Stimulated activated CD8-positive, alpha-beta memory T cell treated with anti-CD3 and anti-CD28 coated beads, Interleukin-2, amount 100 ng/mL, for 48 hours (primary cell): Measurements from ENCODE around the gene DHX8.
"Not testable (repeated sequence)": the region's sequence is repeated elsewhere in the genome, so short reads cannot be mapped to it uniquely, and the experiment has no call there.

Experiments
- DNase-seq, 2 donors: peaks; one replicate each; pipeline ENCODE4 v3.0.0-alpha.2; 2020; ENCODE audit warnings: low read depth in 2 of 2

Gene DHX8

DNA sequence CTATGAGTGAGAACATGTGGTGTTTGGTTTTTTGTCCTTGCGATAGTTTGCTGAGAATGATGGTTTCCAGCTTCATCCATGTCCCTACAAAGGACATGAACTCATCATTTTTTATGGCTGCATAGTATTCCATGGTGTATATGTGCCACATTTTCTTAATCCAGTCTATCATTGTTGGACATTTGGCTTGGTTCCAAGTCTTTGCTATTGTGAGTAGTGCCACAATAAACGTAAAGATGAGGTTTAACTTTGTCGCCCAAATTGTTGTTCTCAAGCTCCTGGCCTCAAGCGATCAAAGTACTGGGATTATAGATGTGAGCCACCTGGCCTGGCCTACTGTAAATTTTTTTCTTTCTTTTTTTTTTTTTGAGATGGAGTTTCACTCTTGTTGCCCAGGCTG, 21.2 kb upstream of the DHX8 start:
- DNase-seq = not testable (repeated sequence)

GRCh38 chr17:43463241-43463640, 20.5 kb upstream of the DHX8 start:
- DNase-seq = no peak

DNA sequence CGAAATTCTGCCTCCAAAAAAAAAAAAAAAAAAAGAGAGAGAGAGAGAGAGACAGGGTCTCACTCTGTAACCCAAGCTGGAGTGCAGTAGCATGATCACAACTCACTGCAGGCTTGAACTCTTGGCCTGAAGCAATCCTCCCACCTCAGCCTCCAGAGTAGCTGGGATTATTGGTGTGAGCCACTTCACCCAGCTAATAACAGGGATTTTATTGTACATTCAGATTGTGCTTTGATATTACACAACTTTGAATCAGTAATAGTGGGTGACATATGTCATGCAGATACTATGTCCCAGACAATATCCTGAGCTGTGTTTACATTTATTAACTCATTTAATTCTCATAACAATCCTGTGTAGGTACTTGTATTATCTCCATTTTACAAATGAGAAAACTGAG, 19.7 kb upstream of the DHX8 start:
- DNase-seq = no peak

DNA sequence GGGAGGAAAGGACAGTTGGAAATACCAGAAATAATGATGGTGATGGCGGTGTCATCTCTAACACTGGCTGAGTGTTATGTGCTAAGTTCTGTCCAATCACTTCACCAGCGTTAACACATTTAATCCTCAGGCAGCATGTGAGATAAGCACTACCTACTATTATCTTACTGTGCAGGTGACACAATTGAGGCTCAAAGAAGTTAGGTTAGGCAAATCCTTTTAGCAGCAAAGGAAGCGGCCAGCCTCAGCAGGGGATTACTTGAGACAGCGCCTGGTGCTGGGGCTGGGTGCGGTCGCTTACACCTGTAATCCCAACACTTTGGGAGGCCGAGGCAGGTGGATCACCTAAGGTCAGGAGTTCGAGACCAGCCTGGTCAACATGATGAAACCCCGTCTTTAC, 18.7 kb upstream of the DHX8 start:
- DNase-seq = no peak

DNA sequence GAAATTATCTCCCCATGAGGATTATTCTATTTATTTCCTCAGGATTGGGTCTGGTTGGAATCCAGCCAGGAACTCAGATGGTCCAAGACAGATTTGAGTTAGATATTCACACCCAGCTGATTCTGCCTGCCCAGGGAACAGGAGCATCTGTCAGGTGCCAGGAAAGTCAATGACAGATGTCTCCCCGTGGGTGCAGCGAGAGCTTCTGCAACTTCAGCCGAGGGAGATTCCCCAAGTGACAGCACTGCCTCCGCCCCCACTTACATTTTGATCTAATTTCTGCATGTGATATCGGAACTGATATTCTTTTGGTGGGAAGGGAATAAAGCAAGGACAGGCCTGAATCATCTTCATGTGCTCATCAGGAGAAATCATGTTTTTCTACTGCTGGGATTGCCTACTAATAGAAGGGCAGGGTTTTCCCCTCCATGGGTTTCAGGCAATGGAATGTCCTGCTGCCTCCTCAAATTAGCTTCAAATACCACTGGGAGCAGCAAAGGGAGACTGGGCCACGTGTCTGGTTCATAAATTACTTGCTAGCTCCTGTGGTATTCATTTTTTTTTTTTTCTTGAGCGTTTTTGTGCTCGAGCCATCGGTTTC, 15.7 kb upstream of the DHX8 start:
- no peak for DNase-seq

GRCh38 chr17:43468691-43469139, 15.1 kb upstream of the DHX8 start:
- no peak for DNase-seq

- DNase-seq = no peak
These were observed 14.6 kb upstream of the DHX8 start for GRCh38 chr17:43469145-43469544.

DNA sequence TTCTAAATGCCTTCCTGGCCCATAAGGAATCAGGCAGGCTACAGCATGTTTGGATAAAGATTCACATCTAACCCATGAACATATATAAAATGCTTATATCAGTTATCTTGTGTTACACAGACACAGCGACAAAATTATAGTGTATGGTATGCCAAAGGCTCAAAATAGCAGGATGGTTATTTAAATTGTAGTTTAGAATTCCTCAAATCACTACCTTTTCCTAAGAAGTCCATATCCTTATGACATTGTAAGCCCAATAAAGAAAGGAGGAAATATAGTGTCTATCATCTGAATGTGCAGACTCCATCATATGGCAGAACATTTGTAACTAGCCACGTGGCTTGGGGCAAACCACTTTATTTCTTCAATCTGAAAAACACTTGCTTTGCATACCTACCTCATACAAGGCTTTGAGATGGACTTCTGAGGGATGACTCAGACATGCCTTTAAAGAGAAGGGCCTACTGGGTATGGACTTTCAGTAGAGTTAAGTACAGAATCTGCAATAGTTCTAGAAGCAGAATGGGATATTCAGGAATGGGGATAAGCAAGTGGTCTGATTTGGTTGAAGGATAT, 12.1 kb upstream of the DHX8 start:
- DNase-seq = no peak

DNA sequence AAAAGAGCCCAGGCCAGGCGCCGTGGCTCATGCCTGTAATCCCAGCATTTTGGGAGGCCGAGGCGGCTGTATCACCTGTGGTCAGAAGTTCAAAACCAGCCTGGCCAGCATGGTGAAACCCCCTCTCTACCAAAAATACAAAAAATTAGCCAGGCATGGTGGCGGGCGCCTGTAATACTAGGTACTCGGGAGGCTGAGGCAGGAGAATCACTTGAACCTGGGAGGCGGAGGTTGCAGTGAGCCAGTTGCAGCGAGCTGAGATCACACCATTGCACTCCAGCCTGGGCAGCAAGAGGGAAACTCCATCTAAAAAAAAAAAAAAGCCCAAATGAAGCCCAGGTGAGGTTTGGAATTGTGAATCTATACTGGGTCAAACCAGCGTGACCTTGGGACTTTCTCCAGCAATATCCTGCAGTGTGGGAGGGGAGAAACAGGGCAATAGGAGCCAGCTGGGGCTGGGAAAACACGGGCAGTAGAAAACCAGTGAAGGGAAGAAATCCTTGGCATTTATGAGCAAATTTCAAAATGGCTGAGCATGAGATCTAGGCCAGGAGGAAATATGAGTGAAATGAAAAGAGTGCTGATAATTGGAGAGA, 8.2 kb upstream of the DHX8 start:
- no peak for DNase-seq

DNA sequence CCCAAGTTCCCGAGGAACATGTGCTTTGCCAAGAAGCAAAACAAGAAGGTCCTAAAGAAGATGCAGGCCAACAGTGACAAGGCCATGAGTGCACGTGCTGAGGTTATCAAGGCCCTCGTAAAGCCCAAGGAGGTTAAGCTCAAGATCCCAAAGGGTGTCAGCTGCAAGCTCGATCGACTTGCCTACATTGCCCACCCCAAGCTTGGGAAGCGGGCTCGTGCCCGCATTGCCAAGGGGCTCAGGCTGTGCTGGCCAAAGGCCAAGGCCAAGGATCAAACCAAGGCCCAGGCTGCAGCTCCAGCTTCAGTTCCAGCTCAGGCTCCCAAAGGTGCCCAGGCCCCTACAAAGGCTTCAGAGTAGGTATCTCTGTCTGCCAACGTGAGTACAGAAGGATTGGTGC, 7.5 kb upstream of the DHX8 start:
- DNase-seq = not testable (repeated sequence)

GRCh38 chr17:43477832-43478634, 5.7 kb upstream of the DHX8 start:
- no peak for DNase-seq

- DNase-seq = no peak
These were observed 3.8 kb upstream of the DHX8 start for GRCh38 chr17:43479948-43480347.

GRCh38 chr17:43482103-43483012, 1.4 kb upstream of the DHX8 start:
- DNase-seq = no peak

- no peak for DNase-seq
These were observed 6.8 kb downstream of the DHX8 start for GRCh38 chr17:43490621-43491020.

GRCh38 chr17:43509440-43509839, 25.7 kb downstream of the DHX8 start:
- not testable (repeated sequence) for DNase-seq

GRCh38 chr17:43511199-43511598, 27.4 kb downstream of the DHX8 start:
- not testable (repeated sequence) for DNase-seq

GRCh38 chr17:43515656-43516055, 31.9 kb downstream of the DHX8 start:
- DNase-seq = no peak

DNA sequence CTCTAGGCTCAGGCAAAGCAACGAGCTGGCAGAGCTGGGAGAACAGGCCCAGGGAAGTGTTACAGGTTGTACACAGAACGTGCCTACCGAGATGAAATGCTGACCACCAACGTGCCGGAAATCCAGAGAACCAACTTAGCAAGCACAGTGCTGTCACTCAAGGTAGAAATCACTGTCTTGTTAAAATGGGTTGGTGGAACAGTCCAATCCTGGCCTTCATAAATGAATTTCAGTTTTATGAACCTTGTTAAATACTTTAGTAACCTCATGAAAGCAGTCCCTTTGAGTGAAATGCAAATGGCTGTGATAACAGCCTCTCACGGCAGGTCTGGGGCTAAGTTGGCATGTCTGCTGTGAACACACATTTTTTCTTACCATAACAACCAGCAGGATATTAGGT, 33.4 kb downstream of the DHX8 start:
- DNase-seq = no peak

- DNase-seq = no peak
These were observed 34.0 kb downstream of the DHX8 start for GRCh38 chr17:43517615-43518386.

DNA sequence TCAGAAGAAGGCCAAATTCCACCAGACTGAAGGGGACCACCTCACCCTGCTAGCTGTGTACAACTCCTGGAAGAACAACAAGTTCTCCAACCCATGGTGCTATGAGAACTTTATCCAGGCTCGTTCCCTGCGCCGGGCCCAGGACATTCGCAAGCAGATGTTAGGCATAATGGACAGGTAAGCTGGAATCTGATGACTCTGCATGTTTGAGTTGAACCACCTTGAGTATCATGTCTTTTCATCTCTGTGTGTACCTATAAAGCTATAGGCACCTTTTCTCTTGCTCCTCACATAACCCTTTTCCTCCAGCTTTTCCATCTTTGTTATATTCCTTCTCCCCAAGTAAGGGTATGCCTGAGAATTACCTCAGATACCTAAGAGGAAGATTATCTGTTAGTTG, 37.6 kb downstream of the DHX8 start:
- DNase-seq = no peak
